CD4-positive, alpha-beta memory T cell (primary cell): ENCODE data around the gene DMRTB1. TPM values are rescaled to one million over a fixed set of nuclear protein-coding genes. Genes with fewer than 3 reads are reported as not detected.

ENCODE experiments used
- CTCF ChIA-PET: fragments of 350-600 bp; sonication (Branson Sonifier 250); formaldehyde crosslinking; loops from one replicate; lab custom pipeline; 2021; ENCODE audit warnings: inconsistent platforms; ENCODE audit not compliant: partially characterized antibody; lab: Charles Lee
- POLR2A ChIA-PET: fragments of 350-600 bp; sonication (Branson Sonifier 250); formaldehyde crosslinking; loops from one replicate; lab custom pipeline; 2021; ENCODE audit not compliant: partially characterized antibody; lab: Charles Lee
- DNase-seq, 5 donors: peaks; one replicate each; pipeline versions ENCODE4 v3.0.0 to v3.0.0-alpha.2; 2020 to 2022; ENCODE audit warnings: mixed read lengths in 1 of 5
- H3K27ac ChIP-seq: one replicate; pipeline ENCODE4 v1.7.0; 2013; ENCODE audit warnings: low read depth, low read length
- H3K27me3 ChIP-seq: 2 replicates; pipeline ENCODE4 v1.7.0; 2013; ENCODE audit warnings: mild to moderate bottlenecking, low read length, moderate library complexity; ENCODE audit not compliant: insufficient read depth
- H3K36me3 ChIP-seq: 2 replicates; pipeline ENCODE4 v1.7.0; 2013; ENCODE audit warnings: mild to moderate bottlenecking, low read length, moderate library complexity; ENCODE audit not compliant: insufficient read depth
- H3K4me1 ChIP-seq: 2 replicates; pipeline ENCODE4 v1.7.0; 2013; ENCODE audit warnings: mild to moderate bottlenecking, low read length, moderate library complexity; ENCODE audit not compliant: insufficient read depth
- H3K4me3 ChIP-seq, 2 donors: one replicate each; pipeline ENCODE4 v1.7.0; 2013; ENCODE audit warnings: low read length in 2 of 2, mild to moderate bottlenecking in 1 of 2
- H3K9me3 ChIP-seq, 2 donors: one replicate each; pipeline ENCODE4 v1.7.0; 2013; ENCODE audit warnings: low read length in 2 of 2, control low read depth in 1 of 2; ENCODE audit not compliant: control insufficient read depth in 1 of 2
- H3K27ac Mint-ChIP-seq, 7 donors: one replicate each; pipeline ENCODE4 v1.8.0; 2020 to 2021; ENCODE audit warnings: mixed read lengths in 7 of 7, mild to moderate bottlenecking in 6 of 7, inconsistent platforms in 3 of 7, moderate library complexity in 3 of 7
- H3K27me3 Mint-ChIP-seq, 2 donors: one replicate each; pipeline ENCODE4 v1.8.0; 2020 to 2021; ENCODE audit warnings: mixed read lengths in 2 of 2
- H3K36me3 Mint-ChIP-seq, 2 donors: one replicate each; pipeline ENCODE4 v1.8.0; 2020 to 2021; ENCODE audit warnings: mixed read lengths in 2 of 2, inconsistent platforms in 1 of 2, mild to moderate bottlenecking in 1 of 2
- H3K4me1 Mint-ChIP-seq, 4 donors: one replicate each; pipeline ENCODE4 v1.8.0; 2020 to 2021; ENCODE audit warnings: mixed read lengths in 4 of 4, mild to moderate bottlenecking in 1 of 4
- H3K4me3 Mint-ChIP-seq, 8 donors: one replicate each; pipeline ENCODE4 v1.8.0; 2020 to 2021; ENCODE audit warnings: mixed read lengths in 8 of 8, mild to moderate bottlenecking in 7 of 8, moderate library complexity in 6 of 8, inconsistent platforms in 3 of 8
- H3K9me3 Mint-ChIP-seq, 8 donors: one replicate each; pipeline ENCODE4 v1.8.0; 2020 to 2021; ENCODE audit warnings: mixed read lengths in 8 of 8, mild to moderate bottlenecking in 5 of 8, inconsistent platforms in 3 of 8, moderate library complexity in 1 of 8
- intact Hi-C: fragments of 100-400 bp; cut with micrococcal nuclease; formaldehyde crosslinking; loops from one replicate; pipeline ENCODE4 v1.15.1; 2023
- polyA plus RNA-seq, 2 donors: library from polyadenylated mRNA; unstranded; fragments of 300-500 nt; fragmentation: Illumina TruSeq; gene quantifications; one replicate each; pipeline ENCODE4 v1.2.3, GENCODE V29; 2021
- total RNA-seq, 2 experiments: library from RNA; stranded (reverse); gene quantifications; one replicate each; pipeline ENCODE4 v1.2.3, GENCODE V29; 2021

DMRTB1 gene
- total and polyA plus RNA-seq, 4 experiments from 2014 or later = not detected

DNA sequence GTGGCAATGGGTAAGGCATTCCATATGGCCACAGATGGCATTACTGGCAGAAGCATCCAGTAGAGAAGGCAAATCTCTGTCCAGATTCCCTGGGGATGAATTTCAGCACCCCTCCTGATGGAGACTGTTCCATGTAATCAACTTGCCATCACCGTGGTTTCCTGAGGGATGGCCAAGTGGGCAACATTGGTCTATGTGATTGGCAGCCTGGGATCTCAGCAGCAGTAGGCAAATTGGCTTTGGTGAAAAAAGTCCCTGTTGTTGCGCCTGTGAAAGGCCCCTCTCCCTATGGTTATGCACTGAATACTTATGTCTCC is 19.3 kb downstream of the DMRTB1 start:
- H3K4me1 ChIP-seq = no peaks in the 10 kb centered on the region
- H3K36me3 Mint-ChIP-seq = no peaks in the 10 kb centered on the region
- ChIA-PET CTCF (interaction anchor here (1.6 kb wide), 1 partner anchor 200 kb away, joined by 9 read pairs; no protein-coding TSS in a partner anchor), POLR2A (no interaction called here)
- no peaks in the 10 kb centered on the region for H3K4me1 Mint-ChIP-seq
- H3K27me3 Mint-ChIP-seq = peaks cover 0 to 1% of the 10 kb centered on the region in 2 donors
- intact Hi-C loops = no loop called here
- no peaks in the 10 kb centered on the region for H3K36me3 ChIP-seq
- H3K27ac ChIP-seq = no peak overlapping the region
- no peak for DNase-seq
- no peak overlapping the region for H3K4me3 Mint-ChIP-seq
- peaks cover 0 to 2% (median 0%) of the 10 kb centered on the region in 8 donors for H3K9me3 Mint-ChIP-seq
- no peak overlapping the region for H3K4me3 ChIP-seq
- no peaks in the 10 kb centered on the region for H3K27me3 ChIP-seq
- H3K27ac Mint-ChIP-seq = no peak overlapping the region
- H3K9me3 ChIP-seq = no peaks in the 10 kb centered on the region

DNA sequence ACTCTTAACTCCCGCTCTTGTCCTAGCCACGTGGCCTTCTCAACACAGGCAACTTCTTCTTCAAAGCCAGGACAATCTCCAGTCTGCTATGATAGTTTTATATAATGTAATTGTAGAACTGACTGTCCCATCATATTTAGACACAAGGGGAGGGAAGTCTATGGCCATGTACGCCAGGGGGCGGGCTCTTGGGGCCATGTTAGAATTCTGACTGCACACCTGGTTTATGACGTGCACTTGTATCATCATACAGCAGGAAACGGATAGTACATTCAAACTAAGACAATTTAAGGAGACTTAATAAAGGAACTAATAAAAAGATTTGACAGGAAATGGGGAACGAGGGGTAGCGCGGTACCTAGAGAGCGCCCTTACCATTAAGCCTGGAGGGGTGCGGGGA is 21.5 kb downstream of the DMRTB1 start:
- peaks cover 5 to 6% of the 10 kb centered on the region in 2 donors for H3K27me3 Mint-ChIP-seq
- H3K27ac ChIP-seq = no peak overlapping the region
- intact Hi-C loops = no loop called here
- H3K27ac Mint-ChIP-seq = no peak overlapping the region
- ChIA-PET CTCF (interaction anchor here (1.1 kb wide), 1 partner anchor 202 kb away, joined by 3 read pairs; no protein-coding TSS in a partner anchor), POLR2A (no interaction called here)
- H3K4me1 ChIP-seq = no peaks in the 10 kb centered on the region
- H3K36me3 ChIP-seq = no peaks in the 10 kb centered on the region
- H3K4me1 Mint-ChIP-seq = peaks cover 0 to 10% (median 4%) of the 10 kb centered on the region in 4 donors
- no peak overlapping the region for H3K4me3 Mint-ChIP-seq
- no peaks in the 10 kb centered on the region for H3K27me3 ChIP-seq
- no peak overlapping the region for H3K4me3 ChIP-seq
- H3K9me3 Mint-ChIP-seq = peaks cover 0 to 2% (median 0%) of the 10 kb centered on the region in 8 donors
- no peak for DNase-seq
- no peaks in the 10 kb centered on the region for H3K9me3 ChIP-seq
- H3K36me3 Mint-ChIP-seq = no peaks in the 10 kb centered on the region

DNA sequence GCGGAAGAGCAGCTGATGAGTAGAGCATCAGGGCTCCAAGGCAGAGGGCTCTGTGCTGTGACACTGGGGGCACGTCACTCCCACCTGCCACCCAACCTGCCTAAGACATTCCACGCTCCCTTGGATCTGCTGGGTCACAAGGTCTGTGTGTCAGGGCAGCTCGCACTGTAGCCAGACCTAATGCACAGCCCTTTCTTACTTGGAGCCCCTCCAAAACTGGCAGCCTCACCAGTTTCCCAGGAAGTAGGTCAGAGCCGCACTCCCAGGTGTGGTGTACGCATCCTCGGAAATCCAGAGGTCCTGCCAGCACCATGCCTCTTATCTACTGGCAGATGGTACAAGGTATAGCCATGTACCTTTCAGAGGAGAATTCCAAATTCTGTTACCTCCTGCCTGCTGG is 22.3 kb downstream of the DMRTB1 start:
- Mint-ChIP-seq H3K9me3 (peaks cover 0 to 2% (median 0%) of the 10 kb centered on the region in 8 donors), H3K4me3 (no peak overlapping the region), H3K27ac (no peak overlapping the region), H3K36me3 (no peaks in the 10 kb centered on the region), H3K4me1 (peaks cover 0 to 10% (median 4%) of the 10 kb centered on the region in 4 donors), H3K27me3 (peaks cover 7 to 11% of the 10 kb centered on the region in 2 donors)
- ChIA-PET POLR2A (no interaction called here), CTCF (interaction anchor here (1.1 kb wide), 1 partner anchor 203 kb away, joined by 3 read pairs; no protein-coding TSS in a partner anchor)
- Histone ChIP-seq H3K4me1 (no peaks in the 10 kb centered on the region), H3K36me3 (no peaks in the 10 kb centered on the region), H3K27me3 (no peaks in the 10 kb centered on the region), H3K4me3 (no peak overlapping the region), H3K27ac (no peak overlapping the region), H3K9me3 (no peaks in the 10 kb centered on the region)
- DNase-seq = no peak
- intact Hi-C loops = no loop called here

DNA sequence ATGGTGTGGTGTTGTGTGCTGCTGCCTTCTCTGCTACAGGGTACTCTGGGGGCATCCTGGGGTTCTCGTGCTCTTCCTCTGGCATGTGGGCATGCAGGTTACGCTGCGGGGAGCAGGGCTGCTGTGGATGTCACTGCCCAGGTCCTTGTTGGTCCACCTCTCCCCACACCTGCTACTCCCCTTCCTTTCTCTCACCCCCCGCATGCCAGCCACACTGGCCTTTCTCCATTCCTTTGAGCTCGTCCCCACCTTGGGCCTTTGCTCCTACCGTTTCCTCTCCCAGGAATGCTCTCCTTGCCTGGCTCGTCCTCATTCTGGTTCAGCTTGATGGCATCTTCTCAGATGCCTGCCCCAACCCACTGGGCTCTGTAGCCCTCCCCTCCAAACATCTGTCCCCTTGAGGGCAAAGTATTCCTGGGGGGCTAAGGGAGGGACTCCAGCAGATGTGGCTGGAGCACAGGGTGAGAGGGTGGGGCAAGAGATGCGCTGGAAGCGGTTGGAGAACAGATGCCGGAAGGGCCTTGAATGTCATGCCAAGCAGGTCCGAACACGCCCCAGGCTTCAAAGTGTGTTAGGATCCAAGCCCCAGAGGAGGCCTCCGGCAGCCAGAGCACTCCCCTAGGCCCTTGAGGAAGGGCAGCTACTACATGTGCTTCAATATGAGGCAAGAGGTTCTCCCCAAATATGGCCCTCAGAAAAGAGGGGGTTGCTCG is 23.4 kb downstream of the DMRTB1 start:
- no peak for DNase-seq
- peaks cover 0 to 10% (median 5%) of the 10 kb centered on the region in 4 donors for H3K4me1 Mint-ChIP-seq
- H3K4me3 ChIP-seq = no peak overlapping the region
- H3K36me3 Mint-ChIP-seq = no peaks in the 10 kb centered on the region
- no peak overlapping the region for H3K4me3 Mint-ChIP-seq
- ChIA-PET CTCF (interaction anchor here (0.6 kb wide), 1 partner anchor 272 kb away, joined by 3 read pairs; no protein-coding TSS in a partner anchor), POLR2A (no interaction called here)
- no peaks in the 10 kb centered on the region for H3K36me3 ChIP-seq
- no peaks in the 10 kb centered on the region for H3K27me3 ChIP-seq
- intact Hi-C loops = no loop called here
- peaks cover 0 to 2% (median 0%) of the 10 kb centered on the region in 8 donors for H3K9me3 Mint-ChIP-seq
- no peaks in the 10 kb centered on the region for H3K9me3 ChIP-seq
- peaks cover 9 to 12% of the 10 kb centered on the region in 2 donors for H3K27me3 Mint-ChIP-seq
- H3K27ac Mint-ChIP-seq = peak overlapping the region in 1 of 7 donors; percentile 24
- no peak overlapping the region for H3K27ac ChIP-seq
- H3K4me1 ChIP-seq = no peaks in the 10 kb centered on the region

DNA sequence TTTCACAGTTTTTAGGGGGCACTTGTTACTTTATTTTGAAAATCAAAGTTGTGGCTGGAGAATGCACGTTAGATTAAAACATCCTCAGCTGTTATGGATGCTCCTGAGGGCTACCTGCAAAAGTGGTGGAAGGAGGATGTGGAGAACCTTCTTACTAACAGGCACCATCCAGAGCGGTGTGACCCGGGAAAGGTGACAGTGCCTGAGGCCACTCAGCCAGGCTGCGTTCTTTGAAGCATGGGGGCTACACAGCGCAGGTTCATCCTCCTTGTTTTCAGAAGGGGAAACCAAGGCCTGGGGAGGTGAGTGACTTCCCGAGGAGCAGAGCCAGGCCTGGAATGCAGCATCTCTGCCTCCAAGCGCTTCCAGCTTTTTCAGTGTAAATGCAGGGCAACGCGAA is 24.0 kb downstream of the DMRTB1 start:
- H3K27ac ChIP-seq = no peak overlapping the region
- Mint-ChIP-seq H3K36me3 (no peaks in the 10 kb centered on the region), H3K4me3 (no peak overlapping the region), H3K9me3 (peaks cover 0 to 2% (median 0%) of the 10 kb centered on the region in 8 donors), H3K4me1 (peaks cover 0 to 10% (median 5%) of the 10 kb centered on the region in 4 donors), H3K27ac (no peak overlapping the region), H3K27me3 (peaks cover 12 to 14% of the 10 kb centered on the region in 2 donors)
- intact Hi-C loops = no loop called here
- H3K9me3 ChIP-seq = no peaks in the 10 kb centered on the region
- POLR2A ChIA-PET = no interaction called here
- H3K4me1 ChIP-seq = no peaks in the 10 kb centered on the region
- CTCF ChIA-PET = interaction anchor here (0.6 to 1.9 kb wide), 2 partner anchors 200 to 271 kb away, joined by 3 to 5 read pairs; no protein-coding TSS in a partner anchor
- H3K4me3 ChIP-seq = no peak overlapping the region
- no peak for DNase-seq
- H3K36me3 ChIP-seq = no peaks in the 10 kb centered on the region
- no peaks in the 10 kb centered on the region for H3K27me3 ChIP-seq

DNA sequence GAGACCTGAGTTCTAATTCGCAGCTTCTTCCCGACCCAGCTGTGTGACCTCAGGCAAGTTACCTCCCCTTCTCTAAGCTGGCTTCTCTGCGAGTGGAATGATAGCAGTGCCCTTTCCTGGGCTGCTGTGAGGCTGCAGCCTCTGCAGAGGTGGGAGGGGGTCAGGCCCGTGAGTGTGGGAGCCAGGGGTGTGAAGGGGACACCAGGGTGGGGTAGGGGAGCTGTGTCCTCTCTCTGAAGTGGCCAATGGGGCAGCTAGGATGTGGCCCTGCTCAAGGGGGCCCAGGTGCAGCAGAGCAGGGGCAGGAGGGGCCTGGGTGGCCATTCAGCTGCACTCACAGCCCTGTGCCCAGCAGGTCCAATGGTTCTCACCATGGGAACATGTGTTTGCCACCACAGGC is 24.5 kb downstream of the DMRTB1 start:
- Histone ChIP-seq H3K27ac (no peak overlapping the region), H3K9me3 (no peaks in the 10 kb centered on the region), H3K4me1 (no peaks in the 10 kb centered on the region), H3K4me3 (no peak overlapping the region), H3K27me3 (no peaks in the 10 kb centered on the region), H3K36me3 (no peaks in the 10 kb centered on the region)
- Mint-ChIP-seq H3K36me3 (no peaks in the 10 kb centered on the region), H3K9me3 (peaks cover 0 to 2% (median 0%) of the 10 kb centered on the region in 8 donors), H3K27ac (no peak overlapping the region), H3K4me3 (no peak overlapping the region), H3K4me1 (peaks cover 0 to 10% (median 5%) of the 10 kb centered on the region in 4 donors), H3K27me3 (peaks cover 14% of the 10 kb centered on the region in 2 donors)
- ChIA-PET CTCF (interaction anchor here (1.0 to 1.9 kb wide), 2 partner anchors 196 to 200 kb away, joined by 3 to 5 read pairs; no protein-coding TSS in a partner anchor), POLR2A (no interaction called here)
- intact Hi-C loops = no loop called here
- no peak for DNase-seq

DNA sequence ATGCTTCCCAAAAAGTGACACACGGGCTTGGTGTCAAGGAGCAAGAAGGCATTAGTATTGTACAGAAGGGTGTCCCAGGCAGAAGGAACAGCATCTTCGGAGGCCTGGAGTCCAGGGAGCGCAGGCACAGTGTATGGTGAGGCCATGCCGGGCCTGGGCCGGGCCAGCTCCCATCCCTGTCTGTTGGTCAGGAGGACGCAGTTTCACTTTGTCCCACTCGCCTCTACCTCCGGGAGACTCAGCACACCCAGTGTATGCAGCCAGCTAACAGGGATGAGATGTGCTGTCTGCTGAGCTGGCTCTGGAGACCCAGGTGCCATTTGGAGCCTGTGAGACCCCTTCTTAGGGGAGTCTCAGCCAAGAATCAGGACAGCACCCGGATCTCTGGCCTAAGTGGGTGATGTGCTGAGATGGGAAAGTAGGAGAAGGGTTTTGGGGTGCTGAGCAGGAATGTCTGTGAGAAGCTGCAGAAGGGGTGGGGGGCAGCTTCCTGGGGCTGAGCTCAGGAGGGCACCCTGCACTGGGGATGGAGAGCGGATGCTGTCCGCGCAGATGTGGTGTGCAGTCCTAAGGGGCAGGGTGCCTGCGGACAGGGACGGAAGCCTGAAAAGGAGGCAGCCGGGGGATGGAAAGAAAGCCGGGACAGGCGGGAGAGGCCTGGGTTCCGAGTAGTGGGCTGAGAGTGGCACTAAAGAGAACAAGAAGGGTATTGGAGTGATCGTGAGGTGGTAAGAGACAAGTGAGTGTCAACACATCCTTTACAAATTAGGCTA is 25.7 kb downstream of the DMRTB1 start:
- Mint-ChIP-seq H3K36me3 (no peaks in the 10 kb centered on the region), H3K4me1 (peaks cover 0 to 10% (median 5%) of the 10 kb centered on the region in 4 donors), H3K4me3 (peak overlapping the region in 1 of 8 donors; percentile 32), H3K9me3 (peaks cover 0 to under 1% (median 0%) of the 10 kb centered on the region in 8 donors), H3K27me3 (peaks cover 14 to 16% of the 10 kb centered on the region in 2 donors), H3K27ac (no peak overlapping the region)
- Histone ChIP-seq H3K27me3 (no peaks in the 10 kb centered on the region), H3K4me1 (no peaks in the 10 kb centered on the region), H3K36me3 (no peaks in the 10 kb centered on the region), H3K27ac (no peak overlapping the region), H3K9me3 (no peaks in the 10 kb centered on the region), H3K4me3 (no peak overlapping the region)
- DNase-seq = no peak
- POLR2A ChIA-PET = no interaction called here
- CTCF ChIA-PET = interaction anchor here (1.0 to 1.9 kb wide), 10 partner anchors 10 to 269 kb away, joined by 3 to 5 read pairs (median 3); no protein-coding TSS in a partner anchor
- intact Hi-C loops = loop anchor here (1.0 to 5.0 kb wide), 2 partner anchors 197 to 208 kb away; no protein-coding TSS in a partner anchor
